ENCODE results near the gene MSTN.

Gene MSTN

DNA sequence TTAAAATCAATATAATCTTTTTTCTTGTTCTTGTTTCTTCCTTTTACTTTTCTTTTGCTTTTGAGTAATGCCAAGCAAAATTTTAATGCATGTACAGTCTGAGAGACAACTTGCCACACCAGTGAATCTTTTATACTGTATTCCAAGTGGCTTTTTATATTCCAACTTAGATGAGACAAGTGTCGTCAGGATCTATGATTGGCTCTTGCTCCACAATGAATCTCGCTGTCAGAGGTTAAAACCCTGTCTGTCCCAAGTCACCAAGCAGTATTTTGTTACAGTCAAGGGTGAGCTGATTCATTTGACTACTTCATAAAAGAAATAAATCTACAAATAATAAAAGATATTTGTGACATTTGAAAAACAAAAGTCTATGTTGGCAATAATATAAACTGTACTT lies at the start of gene MSTN:
Gene MSTN, minus strand, starts transcription at position 129 of the 400 bp plus-strand sequence. CDS start 133 bp downstream, outside the sequence.
- no peak for DNase-seq (ENCODE audit: low read depth)

DNA sequence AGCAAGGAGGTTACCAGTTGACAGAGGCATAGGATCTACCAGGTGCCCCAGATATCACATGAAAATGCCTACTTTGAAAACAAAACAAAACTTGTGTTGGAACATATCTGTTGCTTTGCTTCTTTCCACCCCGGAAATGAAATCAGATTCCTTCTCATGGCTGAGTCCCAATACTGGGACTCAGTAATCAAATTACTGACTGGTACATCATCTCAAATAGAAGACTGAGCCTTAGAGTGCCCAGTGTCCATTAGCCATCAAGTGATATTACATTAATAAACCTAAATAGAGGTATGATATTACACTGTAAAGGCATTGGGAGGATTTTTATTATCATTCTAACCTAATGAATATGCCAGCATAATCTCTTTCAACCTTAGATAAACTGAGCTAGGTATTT lies 48.6 kb upstream of the MSTN start:
- DNase-seq (ENCODE audit: low read depth): no peak

DNA sequence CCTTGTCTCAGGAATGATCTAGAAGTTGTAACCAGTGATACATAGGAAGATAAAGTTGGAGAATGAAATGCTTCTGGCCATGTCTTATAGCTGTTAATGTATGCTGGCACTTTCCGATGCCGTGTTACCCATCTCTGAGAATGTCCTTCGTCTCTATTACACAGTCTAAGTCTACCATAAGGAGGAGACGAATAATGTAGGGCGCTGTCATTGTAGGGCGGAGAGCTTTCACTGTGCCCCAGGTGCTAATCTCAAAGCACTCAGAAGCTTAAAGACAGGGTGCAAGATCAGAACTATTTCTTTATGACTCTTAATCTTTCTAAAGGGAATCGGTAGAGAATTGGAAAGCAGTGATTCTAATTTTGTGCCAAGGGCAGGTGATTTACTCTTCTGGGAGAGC lies 48.2 kb upstream of the MSTN start:
- no peak for DNase-seq (ENCODE audit: low read depth)

DNA sequence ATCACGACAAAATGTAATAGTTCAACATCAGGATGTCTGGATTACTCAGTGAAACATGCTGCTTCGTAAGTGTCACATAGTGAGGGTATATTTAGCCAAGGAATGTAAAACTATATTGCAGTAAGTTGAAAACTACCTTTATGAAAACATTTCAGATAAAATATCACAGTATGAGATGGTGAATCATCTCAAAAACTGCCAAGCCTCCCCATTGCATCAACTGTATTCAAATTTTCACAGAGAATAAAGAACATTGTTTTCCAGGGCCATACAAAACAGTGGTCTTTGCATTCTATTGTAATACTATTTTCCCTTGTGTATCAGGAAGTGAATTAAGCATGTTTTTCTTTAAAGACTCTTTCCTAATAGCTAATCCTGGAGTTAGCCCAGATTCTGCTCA lies 47.6 kb upstream of the MSTN start:
- no peak for DNase-seq (ENCODE audit: low read depth)

DNA sequence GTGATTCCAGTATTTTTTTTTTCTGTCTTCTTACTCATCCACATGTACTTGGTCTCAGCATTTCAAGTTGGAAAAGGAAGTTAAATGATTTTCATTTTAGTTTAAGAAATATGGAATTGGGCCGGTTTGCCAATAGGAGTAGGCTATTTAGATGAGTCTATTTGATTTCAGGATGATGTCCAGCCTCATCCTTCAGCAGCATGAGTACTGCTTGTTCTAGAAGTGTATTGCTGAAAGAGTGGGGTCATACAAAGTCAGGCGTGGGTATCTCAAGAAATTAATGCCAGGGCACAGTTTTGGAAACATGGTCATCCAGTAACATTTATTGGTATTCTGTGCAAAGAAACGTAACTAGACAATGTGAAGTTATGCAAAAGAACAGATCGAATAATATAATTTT lies 44.9 kb upstream of the MSTN start:
- DNase-seq (ENCODE audit: low read depth): no peak

DNA sequence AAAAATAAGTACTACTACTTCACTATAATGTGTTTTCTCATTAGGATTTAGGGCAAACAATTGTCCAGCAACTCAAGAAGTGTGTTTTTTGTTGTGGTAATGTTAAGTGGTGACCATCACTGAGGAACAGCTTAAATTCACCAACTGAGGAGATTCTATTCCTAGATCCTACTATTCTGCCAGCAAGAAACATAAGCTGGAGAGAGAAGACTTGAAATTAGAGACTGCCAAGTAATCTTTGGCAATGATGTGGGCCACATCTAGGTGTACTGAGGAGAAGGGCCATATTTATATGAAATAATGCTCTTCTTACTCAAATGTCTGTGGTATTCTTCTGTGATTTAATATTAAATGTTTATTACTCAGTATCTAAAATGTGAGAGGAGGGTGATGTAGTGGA lies 44.3 kb upstream of the MSTN start:
- DNase-seq (ENCODE audit: low read depth): no peak

DNA sequence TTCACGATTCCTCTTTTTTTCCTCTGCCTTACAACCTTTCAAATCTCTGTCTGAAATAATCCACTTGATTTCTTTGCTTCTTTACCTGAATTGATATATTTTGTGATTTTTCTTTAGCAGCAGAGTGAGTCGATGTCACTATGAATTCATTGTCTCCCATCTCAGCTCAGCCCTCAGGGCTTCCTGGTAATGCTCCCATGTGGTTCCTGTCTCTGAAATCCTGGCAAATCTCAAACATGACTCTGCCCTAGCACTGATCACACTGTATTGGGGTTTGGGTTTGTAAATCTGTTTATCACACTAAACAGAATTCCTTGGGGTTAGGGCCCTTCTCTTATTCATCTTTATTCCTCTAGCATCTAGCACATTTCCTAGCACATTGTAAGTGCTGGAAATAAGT lies 43.0 kb upstream of the MSTN start:
- no peak for DNase-seq (ENCODE audit: low read depth)

DNA sequence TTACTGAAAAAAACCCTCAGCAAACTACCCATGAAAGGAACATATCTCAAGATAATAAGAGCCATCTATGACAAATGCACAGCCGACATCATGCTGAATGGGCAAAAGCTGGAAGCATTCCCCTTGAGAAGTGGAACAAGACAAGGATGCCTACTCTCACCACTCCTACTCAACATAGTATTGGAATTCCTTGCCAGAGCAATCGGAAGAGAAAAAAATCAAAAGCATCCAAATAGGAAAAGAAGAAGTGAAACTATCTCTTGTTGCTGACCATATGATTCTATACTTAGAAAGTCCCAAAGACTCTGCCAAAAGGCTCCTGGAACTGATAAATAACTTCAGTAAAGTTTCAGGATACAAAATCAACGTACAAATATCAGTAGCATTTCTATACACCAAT lies 40.6 kb upstream of the MSTN start:
- DNase-seq (ENCODE audit: low read depth): no peak

DNA sequence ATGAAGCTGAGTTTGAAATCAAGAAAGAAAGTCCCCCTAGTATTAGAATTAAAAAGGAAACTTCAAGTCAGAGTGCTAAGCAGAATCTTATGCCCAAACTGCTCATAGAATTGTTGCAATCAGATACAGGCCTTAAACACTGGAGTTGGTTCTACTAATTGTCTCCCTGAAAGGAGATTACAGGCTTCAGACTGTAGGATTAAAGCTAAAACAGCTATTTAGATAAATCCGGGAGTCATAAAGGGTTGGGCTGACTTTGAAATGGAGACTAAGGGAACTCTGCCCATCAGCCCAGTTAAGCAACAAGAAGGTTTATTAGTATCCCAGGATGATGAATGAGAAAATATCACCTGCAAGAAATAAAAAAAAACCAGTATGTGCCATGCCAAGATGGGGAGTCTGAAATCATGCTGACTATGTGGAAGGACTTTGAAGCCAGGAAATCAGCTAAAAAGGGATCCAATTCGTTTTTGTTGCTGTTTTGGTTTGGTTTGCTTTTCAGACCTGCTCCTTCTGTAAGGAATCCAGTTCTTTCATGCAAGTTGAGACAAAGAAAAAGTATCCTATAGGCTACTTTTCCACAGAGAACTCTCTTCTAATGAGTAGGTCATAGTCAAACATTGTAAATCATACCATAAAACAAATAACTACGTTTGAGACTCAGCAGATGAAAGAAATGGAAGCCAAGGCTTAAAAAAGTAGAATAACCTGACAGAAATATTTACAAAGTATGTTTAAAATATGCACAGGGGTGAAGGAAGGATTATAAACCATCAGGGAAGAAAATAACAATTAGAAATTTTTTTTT lies 37.6 kb upstream of the MSTN start:
- DNase-seq (ENCODE audit: low read depth): no peak

DNA sequence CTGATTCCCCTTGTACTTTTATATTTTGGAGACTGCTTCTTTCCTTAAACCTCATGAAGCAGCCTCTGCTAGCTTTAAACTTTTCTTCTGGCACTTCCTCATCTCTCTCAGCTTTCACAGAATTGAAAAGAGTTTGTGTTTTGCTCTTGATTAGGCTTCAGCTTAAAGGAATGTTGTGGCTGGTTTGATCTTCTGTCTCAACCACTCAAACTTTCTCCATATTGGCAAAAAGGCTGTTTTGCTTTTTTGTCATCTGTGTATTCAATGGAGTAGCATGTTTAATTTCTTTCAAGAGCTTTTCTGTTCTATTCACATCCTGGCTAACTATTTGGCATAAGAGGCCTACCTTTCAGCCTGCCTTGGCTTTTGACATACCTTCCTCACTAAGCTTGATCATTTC lies 36.3 kb upstream of the MSTN start:
- DNase-seq (ENCODE audit: low read depth): no peak

DNA sequence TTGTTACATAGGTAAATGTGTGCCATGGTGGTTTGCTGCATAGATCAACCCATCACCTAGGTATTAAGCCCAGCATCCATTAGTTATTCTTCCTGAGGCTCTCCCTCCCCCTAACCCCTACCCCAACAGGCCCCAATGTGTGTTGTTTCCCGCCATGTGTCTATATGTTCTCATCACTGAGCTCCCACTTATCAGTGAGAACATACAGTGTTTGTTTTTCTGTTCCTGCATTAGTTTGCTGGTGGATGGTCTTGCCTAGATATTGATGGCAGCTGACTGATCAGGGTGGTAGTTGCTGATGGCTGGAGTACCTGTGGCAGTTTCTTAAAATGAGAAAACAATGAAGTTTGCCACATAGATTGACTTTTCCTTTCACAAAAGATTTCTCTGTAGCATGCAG lies 34.6 kb upstream of the MSTN start:
- DNase-seq (ENCODE audit: low read depth): no peak

DNA sequence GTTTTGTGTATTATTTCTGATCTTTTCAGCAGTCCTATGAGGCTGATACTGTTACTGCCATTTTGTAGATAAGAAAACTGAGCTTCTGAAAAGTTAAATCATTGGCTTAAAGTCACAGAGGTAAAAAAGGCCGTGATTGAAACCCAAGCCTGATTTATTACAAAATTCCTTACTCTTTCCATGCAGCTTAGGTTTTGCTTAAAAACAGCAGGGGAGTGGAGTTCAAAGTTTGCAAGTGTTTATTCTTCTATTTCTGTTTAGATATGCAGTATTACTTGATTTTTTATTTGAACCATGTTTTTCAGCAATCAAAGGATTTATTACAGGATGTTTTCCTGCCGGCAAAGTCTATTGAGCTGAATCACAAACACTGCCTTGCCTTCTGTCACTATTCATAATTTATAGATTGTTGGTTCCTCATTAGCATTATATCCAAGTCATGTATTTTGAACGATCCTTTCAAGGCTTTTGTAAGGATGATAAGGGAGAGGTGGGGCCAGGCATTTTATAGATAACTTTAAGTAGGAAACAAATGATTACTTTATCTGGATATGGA lies 31.9 kb upstream of the MSTN start:
- DNase-seq (ENCODE audit: low read depth): no peak

DNA sequence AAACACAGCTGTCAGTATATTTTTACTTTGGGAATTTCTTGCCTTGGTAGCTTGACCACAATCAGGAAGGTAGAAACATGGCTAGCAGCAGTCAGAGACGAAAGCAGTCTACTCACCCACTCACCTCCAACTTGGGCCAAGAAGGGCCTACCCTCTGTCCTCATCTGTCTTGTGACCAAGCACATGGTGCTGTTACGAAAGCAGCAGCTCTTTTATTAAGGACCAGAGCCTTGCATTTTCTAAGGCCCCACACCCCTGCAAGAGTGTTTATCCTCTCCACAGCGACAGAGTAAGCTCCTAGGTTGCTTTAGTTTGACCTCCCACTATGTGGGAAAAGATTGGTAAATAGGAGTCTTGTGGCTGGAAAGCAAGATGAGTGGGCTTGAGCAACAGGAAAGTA lies 31.3 kb upstream of the MSTN start:
- DNase-seq (ENCODE audit: low read depth): no peak

DNA sequence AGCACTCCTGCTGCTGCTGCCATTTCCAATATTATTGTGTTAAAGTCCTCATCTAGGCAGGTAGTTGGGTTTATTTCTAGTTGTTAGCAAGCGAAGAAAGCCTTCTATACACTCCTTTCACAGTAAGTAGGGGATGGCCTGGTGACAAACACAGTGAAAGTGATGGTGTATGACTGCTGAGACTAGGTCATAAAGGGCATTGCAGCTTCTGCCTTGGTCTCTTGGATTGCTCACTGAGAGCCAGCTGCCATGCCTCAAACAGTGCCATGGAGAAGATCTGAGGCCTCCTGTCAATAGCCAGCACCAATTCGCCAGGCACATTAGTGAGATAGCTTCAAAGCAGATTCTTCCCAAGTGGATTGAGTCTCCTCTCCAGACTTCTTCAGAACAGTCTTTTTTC lies 27.6 kb upstream of the MSTN start:
- no peak for DNase-seq (ENCODE audit: low read depth)

DNA sequence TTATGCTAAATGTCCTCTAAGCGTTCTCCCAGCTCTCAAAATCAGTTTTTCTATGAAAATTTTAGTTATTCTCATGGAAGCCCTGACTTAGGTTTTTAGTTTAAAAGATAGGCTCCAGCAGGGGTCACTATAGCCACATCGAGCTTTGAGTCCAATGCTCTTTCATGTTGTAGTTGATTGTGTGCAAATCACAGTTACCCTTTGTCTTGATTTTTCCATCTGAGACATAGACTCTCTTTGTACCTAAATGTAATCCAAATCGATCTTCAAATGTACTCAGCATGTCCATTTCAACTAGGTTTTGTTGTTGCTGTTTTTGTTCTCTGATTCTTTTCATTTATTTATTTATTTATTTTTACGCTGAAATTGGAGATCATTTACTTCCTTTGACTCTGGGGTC lies 26.4 kb upstream of the MSTN start:
- DNase-seq (ENCODE audit: low read depth): peak; percentile 6

DNA sequence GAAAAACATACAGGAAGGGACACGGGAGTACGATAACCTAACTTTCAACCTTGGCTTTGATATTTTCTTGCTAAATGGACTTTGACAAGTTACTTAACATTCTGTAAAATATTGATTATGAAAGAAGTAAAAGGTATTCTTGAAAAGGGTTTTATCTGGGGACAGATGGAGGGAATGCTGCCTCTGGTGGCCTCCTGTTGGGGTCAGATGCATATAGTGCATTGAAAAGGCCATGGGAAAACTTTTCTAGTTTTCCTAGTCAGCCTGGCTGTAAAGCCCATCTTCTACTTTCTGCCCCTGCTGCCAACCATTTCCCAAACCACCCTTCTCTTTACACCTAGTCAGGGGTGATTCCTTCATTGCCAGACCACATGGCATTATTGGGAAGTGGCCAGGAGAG lies 22.2 kb upstream of the MSTN start:
- no peak for DNase-seq (ENCODE audit: low read depth)

DNA sequence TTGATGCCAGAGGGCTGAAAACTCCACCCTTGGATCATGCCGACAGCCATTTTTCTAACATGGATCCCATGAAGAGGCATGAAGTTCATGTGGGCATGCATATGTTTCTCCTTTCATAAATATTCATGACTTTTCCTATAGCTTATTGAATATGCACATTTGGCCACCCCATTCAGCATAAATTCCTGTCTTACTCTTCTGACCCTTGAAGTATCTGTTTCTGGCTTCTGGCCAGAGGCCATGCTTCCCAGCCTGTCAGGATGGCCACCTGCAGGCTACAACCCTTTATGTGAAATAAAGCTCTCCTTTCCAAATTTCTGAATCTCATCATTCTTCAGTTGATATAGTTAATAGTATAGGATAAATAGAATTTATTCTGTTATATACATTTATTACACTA lies 19.6 kb upstream of the MSTN start:
- no peak for DNase-seq (ENCODE audit: low read depth)

DNA sequence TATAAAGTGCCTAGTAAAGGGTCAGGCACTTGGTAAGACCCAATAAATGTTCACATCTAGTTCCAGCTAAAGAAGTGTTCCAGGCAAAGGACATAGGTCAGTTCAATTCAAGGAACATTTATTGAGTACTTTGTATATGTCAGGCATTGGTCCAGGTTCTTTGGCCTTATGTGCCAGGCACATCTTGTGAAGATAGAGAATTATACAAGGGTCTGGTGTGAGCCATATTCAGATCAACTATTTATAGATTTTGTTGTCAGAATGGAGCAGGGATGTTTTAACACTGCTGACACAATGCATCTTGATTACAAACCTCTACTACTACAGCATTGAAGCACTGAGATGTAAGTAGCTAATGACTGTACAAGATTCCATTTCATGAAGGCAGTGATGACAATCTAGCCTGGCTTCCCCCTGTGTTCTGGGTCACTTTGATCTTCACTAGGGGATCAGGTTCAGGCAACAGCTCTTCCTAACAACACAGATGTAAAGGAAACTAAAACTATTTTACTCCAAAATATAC lies 18.1 kb upstream of the MSTN start:
- no peak for DNase-seq (ENCODE audit: low read depth)

DNA sequence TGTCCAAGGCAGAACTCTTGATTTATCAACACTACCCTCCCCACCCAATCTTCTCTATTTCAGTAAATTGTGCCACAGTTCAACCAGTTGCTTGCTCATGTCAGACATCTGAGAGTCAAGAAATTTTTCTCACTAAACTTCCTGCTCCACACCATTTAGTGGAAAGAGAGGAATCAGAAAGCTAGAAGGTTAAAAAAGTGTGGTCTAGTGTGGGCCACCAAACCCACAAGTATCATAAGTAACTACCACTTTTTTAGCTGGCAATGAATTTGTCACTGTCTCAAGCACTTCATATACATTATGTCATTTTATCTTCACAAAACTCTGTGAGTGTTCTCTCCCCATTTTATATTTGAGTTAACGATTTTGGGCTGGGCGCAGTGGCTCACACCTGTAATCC lies 16.6 kb upstream of the MSTN start:
- no peak for DNase-seq (ENCODE audit: low read depth)

DNA sequence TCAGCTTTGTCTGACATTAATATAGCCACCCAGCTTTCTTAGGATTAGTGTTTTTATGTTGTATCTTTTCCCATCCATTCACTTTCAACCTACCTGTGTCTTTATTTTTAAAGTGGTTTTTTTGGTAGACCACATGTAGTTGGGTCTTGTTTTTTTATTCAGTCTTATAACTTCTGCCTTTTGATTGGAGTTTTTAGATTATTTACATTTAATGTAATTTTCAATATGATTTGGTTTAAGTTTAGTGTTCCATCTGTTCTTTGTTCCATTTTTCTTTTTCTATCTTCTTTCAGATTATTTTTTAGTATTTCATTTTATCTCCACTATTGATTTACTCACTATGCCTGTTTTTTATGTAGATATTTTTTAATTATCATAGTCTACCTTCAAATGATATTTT lies 13.1 kb upstream of the MSTN start:
- no peak for DNase-seq (ENCODE audit: low read depth)

DNA sequence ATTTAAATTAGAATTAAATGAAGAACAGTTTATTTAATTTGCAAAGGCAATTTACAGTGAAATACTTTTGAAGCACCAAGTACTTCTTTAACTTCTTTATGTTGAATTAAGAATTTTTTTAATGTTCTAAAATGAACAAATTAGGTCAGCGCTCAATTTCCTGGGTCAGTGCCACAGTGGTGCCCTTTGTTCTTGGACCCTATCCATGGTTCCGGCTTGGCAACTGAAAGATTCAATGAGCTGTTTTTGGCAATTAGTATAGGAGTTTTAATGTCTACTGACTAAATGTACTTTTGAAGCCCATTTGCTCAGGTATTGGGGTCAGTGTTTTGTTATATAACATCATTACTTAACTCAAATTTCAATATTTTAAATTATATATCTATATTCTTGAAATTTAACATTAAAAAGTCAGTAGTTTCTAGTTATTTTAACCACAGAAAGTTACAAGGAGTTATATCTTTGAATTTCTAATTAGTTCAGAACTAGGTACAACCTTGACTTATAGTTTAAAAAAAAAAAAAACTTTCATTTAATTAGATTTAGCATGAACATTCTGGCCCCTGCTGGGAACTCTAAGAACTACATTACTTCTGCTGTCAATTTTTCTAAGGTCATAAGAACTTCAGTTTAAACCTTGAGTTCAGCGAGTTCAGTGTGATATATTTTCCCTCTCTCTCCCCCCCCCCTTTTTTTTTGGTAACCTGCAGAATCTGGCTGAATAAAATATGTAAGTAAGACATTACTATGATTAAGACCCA lies 7.6 kb upstream of the MSTN start:
- DNase-seq (ENCODE audit: low read depth): no peak

DNA sequence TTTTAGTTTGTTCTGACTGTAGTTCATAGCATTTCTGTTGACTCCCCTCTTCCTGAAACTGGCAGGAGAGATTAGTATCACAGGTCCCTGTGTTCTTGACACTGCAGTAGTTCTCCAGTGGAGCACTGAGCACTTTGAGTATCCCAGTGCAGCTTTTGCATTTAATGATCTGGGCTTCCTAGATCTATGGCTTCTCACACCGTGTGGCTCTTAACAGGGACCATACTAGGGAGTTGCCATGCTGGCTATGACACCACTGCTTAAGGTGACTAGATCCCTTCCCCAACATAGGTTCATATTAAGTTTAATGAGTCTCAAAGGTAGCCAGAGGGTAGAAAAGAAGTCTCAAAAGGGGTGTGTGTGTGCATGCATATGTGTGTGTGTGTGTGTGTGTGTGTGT lies 6.2 kb upstream of the MSTN start:
- no peak for DNase-seq (ENCODE audit: low read depth)

DNA sequence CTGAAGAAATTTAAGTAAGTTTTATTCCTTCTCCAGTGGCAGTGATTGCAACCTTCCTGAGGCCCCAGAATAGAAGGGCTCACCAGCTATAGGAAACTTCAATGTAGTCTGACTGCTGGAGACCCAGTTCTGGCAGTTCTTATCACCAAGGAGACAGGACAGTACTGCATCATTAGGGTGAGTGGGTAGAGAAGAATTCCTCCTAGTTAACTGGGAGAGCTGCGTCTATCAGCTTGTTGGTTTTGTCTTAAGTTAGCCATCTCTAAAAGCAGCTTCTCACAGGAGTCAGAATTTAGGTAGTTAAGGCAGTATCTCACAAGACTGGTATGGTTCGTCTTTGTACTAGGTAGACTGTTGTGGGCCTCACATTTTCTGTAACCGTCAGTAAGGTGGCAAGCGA lies 3.3 kb upstream of the MSTN start:
- DNase-seq (ENCODE audit: low read depth): no peak
